ENCODE measurements around the gene TPRG1L. TPM values are rescaled to one million over a fixed set of nuclear protein-coding genes. Genes with fewer than 3 reads are reported as not detected.

Gene TPRG1L
- total RNA-seq, 3 donors from 2014 or later, result 70.4 to 96.0 (median 76.1) TPM

DNA sequence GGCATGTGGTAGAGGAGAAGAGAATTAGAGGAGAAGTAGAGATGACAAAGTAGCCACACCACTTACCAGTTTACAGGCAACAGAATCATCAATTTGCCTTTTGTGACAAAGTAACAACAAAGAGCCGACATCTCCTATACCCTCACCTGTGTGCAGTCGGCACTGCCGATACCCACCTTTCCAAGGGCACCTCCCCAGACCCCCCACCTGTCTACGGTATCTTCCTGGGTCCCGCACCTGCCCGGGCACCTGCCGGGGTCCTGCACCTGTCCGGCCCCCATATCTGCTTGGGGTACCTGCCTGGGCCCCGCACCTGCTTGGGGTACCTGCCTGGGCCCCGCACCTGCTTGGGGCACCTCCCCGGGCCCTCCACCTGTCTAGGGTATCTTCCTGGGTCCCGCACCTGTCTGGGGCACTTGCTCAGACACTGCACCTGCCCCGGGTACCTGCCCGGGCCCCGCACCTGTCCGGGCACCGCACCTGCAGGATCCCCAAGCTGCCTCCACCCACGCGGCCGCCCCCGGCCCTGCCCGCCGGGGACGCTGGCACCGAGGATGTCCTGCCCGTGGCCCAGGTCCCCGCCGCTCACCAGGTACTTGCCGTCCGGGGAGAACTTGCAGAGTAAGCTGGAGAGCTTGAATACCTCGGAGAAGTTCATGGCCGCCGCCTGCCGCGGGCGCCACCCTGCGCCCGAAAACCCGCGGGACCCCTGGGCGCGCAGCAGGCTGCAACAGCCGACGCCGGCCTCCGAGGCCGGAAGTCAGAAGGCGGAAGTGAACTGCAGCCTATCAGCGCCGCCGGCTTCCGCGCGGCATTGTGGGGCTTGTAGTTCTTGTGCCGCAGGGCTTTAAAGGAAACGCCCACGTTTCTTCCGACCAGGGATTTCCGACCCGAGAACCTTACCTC lies 24.8 kb downstream of the TPRG1L start, which contains the start of gene WRAP73:
Gene WRAP73 (minus strand): TSS at position 762 of the 906 bp plus-strand sequence. CDS start 104 bp downstream, at position 658.
- TF ChIP-seq, protein P1, sequence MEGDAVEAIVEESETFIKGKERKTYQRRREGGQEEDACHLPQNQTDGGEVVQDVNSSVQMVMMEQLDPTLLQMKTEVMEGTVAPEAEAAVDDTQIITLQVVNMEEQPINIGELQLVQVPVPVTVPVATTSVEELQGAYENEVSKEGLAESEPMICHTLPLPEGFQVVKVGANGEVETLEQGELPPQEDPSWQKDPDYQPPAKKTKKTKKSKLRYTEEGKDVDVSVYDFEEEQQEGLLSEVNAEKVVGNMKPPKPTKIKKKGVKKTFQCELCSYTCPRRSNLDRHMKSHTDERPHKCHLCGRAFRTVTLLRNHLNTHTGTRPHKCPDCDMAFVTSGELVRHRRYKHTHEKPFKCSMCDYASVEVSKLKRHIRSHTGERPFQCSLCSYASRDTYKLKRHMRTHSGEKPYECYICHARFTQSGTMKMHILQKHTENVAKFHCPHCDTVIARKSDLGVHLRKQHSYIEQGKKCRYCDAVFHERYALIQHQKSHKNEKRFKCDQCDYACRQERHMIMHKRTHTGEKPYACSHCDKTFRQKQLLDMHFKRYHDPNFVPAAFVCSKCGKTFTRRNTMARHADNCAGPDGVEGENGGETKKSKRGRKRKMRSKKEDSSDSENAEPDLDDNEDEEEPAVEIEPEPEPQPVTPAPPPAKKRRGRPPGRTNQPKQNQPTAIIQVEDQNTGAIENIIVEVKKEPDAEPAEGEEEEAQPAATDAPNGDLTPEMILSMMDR (IDR thresholded peaks at IDR 0.05), result no peak
- Histone ChIP-seq H3K4me3 (peak within 1 kb of the TSS; percentile 93), H3K4me1 (ENCODE audit: low read depth) (peaks cover 35% of the 10 kb centered on the region), H3K36me3 (ENCODE audit: low read depth) (no peaks in the 10 kb centered on the region), H3K9me3 (no peaks in the 10 kb centered on the region)
- ATAC-seq, result peak; percentile 97
- intact Hi-C loops (cut with DNase I, micrococcal nuclease), result no loop called here
- DNase-seq, result peak; percentile 91 to 94 (median 92)

DNA sequence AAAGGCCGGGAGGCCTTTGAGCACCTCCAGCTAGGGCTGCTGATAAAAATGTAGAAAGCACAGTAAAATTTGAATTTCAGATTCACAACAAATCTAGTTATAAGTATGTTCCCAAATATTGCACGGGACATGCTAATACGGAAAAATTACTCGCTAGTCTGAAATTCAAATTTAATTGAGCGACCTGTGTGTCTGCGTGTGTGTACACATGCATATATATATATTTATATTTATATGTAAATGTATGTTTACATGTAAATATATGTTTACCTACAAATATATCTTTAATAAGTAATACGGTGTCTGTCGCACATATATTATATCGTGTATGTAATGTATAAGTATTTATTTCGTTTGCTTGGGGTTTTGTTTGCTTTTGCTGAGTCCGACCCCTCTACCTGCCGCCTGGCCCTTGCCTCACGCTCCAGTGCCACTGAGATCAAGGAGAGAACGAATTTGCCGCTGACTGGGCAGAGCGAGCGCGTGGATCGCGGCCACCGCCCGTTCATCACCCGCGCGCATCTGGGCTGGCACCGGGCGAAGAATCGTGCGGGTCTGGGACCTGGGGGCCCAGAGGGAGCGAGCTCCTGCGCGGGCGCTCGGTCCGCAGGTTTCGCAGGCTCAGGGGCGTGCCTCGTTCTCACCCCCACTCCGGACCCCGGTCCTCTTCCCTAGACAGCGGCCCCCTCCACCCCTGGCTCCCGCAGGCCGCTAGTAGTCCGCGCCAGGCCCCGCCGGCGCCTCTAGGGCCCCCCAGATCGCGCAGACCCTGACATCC lies 25.6 kb downstream of the TPRG1L start:
- TF ChIP-seq, protein P1 (IDR thresholded peaks at IDR 0.05), result no peak
- H3K36me3 ChIP-seq (ENCODE audit: low read depth), result no peaks in the 10 kb centered on the region
- H3K4me1 ChIP-seq (ENCODE audit: low read depth), result peaks cover 35% of the 10 kb centered on the region
- intact Hi-C loops (cut with DNase I, micrococcal nuclease), result no loop called here
- no peak for ATAC-seq
- no peaks in the 10 kb centered on the region for H3K9me3 ChIP-seq
- peak in 1 of 3 donors; percentile 34 for DNase-seq
- peak overlapping the region; percentile 93 for H3K4me3 ChIP-seq

DNA sequence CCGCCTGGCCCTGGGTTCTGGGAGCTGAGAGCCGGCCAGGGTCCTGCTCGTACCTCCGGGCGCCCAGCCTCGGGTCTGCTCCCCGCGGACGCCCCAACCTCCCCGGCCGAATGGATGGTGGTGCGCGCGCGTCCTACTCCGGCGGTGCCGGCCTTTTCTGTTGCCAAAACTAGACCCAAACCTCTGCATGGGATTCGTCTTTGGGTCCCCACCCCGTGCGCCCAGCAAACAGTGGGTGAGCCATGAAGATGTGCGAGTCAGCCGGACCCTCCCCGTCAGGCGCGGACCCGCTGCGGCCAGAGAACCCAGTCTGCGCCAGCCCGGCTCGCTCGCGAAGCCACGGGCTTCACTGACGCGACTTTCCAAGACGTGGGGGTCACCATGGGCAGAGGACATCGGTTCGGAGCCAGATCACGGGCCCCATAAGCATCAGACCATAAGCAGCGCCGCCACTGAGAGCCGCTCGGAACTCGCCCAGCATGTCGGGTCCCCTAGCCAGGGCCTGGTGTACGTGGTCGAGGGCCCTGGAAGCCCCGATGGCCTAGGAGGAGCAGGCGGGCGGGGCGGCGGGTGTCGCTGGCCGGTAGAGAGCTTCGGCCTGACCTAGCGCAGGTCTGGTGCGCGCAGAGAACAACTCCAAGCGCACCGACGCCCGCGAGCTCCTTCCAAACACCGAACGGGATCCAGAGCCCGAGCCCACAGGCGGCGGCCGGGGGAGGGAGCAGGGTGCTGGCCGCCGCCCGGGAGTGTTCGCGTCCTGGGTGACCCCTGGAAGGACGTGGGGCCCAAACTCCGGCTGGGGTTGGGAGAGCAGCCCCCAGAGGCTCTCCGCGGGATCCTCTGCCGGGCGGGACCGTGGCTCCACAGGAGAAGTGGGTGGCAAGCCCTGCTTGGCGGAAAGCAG lies 26.5 kb downstream of the TPRG1L start:
- Histone ChIP-seq H3K4me3 (no peak overlapping the region), H3K9me3 (no peaks in the 10 kb centered on the region), H3K4me1 (ENCODE audit: low read depth) (peaks cover 35% of the 10 kb centered on the region), H3K36me3 (ENCODE audit: low read depth) (no peaks in the 10 kb centered on the region)
- peak; percentile 2 for ATAC-seq
- TF ChIP-seq, protein P1 (IDR thresholded peaks at IDR 0.05), result no peak
- intact Hi-C loops (cut with DNase I, micrococcal nuclease), result no loop called here
- peak in 1 of 3 donors; percentile 38 for DNase-seq

DNA sequence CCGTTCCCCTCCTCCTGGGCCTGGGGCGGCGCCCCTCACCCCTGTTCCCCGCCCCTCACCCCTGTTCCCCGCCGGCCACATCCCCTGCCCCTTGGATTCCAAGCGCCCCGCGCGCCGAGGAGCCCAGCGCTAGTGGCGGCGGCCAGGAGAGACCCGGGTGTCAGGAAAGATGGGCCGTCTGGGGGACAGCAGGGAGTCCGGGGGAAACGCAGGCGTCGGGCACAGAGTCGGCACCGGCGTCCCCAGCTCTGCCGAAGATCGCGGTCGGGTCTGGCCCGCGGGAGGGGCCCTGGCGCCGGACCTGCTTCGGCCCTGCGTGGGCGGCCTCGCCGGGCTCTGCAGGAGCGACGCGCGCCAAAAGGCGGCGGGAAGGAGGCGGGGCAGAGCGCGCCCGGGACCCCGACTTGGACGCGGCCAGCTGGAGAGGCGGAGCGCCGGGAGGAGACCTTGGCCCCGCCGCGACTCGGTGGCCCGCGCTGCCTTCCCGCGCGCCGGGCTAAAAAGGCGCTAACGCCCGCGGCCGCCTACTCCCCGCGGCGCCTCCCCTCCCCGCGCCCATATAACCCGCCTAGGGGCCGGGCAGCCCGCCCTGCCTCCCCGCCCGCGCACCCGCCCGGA lies 27.2 kb downstream of the TPRG1L start, which contains the start of gene TP73:
Gene TP73 (plus strand): TSS at position 587 of the 618 bp plus-strand sequence. CDS start 29,850 bp downstream, outside the sequence.
- Histone ChIP-seq H3K36me3 (ENCODE audit: low read depth) (no peaks in the 10 kb centered on the region), H3K4me3 (no peak within 1 kb of the TSS), H3K9me3 (no peaks in the 10 kb centered on the region), H3K4me1 (ENCODE audit: low read depth) (peaks cover 35% of the 10 kb centered on the region)
- intact Hi-C loops (cut with DNase I, micrococcal nuclease), result no loop called here
- TF ChIP-seq, protein P1 (IDR thresholded peaks at IDR 0.05), result no peak
- ATAC-seq, result peak; percentile 10
- peak in 1 of 3 donors; percentile 39 for DNase-seq
